Right lobe of liver (tissue), 4 donors: Measurements from ENCODE around the gene OPTN.

ENCODE experiments used
- CTCF ChIP-seq, 4 donors: fragments of 200-600 bp in 3 of 4; fragments of 450-650 bp in 1 of 4; IDR thresholded peaks; one replicate each; pipeline versions ENCODE4 v1.5.1 to v1.8.0; 2016 to 2022; ENCODE audit warnings: antibody characterized with exemption in 4 of 4, mild to moderate bottlenecking in 2 of 4
- POLR2A ChIP-seq: fragments of 450-650 bp; IDR thresholded peaks from one replicate; pipeline ENCODE4 v1.6.1; 2017; ENCODE audit warnings: antibody characterized with exemption, mild to moderate bottlenecking
- donor health status: DM: no; HTN: no; CAD: no.
- donor health status: DM: no; HTN: no; CAD: no.
- donor health status: DM: no; HTN: yes; CAD: no.

- TF ChIP-seq CTCF (IDR thresholded peaks at IDR 0.05) (no peak), POLR2A (no peak)
These were observed 9.7 kb upstream of the OPTN start for GRCh38 chr10:13090289-13090688.
